Suppressor macrophage treated with lipopolysaccharide for 4 hours (primary cell): Measurements from ENCODE around the gene ITPKC.
"Not testable (repeated sequence)": the region's sequence is repeated elsewhere in the genome, so short reads cannot be mapped to it uniquely, and the experiment has no call there.

ENCODE experiments used
- DNase-seq: peaks from one replicate; pipeline ENCODE4 v3.0.0-alpha.2; 2020

The ITPKC gene

DNA sequence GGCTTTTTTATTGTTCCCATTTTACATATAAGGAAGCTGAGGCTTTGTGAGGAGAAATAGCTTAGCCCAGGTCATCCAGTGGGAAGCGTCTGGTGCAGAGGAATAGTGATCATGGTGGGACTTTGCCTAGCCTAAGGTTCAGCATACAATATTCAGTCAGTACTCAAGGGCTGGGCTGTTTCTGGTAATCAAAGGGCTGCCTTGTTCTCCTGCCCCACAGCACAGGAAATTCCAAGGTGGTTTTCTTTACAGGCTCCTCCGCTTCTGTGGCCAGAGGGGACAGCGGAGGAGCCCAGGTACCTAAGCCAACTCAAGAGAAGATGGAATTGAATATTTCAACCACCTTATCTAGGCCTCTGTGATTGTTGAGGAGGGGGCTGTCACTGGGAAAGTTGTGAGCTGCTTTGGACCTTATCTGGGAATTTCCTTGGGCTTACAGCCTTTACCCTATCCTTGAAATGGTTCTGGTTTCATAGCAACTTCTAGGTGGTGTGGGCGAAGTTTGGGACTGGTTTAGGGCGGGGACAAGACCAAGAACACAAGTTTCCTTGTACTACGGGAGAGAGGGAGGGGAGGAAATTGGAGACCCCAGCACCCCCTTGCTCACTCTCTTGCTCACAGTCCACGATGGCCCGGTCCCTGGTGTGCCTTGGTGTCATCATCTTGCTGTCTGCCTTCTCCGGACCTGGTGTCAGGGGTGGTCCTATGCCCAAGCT lies 58.2 kb downstream of the ITPKC start, which contains the start of gene MIA:
TSS of gene MIA (plus strand) at position 606 of the 716 bp plus-strand sequence. CDS start at position 628, 22 bp downstream.
- no peak for DNase-seq

- DNase-seq, result no peak
Observed at GRCh38 chr19:40775632-40776022, 58.7 kb downstream of the ITPKC start.

- DNase-seq, result no peak
Observed at GRCh38 chr19:40776364-40776763, 59.5 kb downstream of the ITPKC start.

DNA sequence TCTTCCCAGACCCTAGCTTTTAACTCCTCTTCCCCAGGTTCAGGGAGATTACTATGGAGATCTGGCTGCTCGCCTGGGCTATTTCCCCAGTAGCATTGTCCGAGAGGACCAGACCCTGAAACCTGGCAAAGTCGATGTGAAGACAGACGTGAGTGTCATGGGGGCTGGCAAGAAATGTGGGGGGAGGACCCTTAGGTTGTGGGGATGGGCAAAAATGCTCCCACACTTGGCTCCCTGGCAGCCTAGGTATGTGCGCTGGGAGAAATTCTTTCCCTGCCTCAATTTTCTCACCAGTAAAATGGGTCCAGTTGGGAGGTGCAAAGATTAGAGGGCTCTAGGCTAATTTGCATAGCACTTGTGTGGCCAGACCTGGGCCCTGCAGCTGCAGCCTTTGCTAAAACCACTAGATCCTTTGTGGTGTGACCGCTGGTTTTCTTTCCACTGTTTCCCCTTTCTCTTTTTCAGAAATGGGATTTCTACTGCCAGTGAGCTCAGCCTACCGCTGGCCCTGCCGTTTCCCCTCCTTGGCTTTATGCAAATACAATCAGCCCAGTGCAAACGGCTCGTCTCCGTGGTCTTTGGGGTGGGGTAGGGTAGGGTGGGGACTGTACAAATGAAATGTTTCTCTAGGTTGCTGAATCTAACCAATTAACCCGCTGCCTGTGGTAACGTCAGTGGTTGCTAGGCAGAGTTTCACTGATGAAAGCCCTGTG lies 60.2 kb downstream of the ITPKC start:
- DNase-seq, result peak; percentile 97

- DNase-seq, result no peak
Observed at GRCh38 chr19:40777645-40777936, 60.7 kb downstream of the ITPKC start.

- peak; percentile 100 for DNase-seq
Observed at GRCh38 chr19:40777937-40778705, 61.2 kb downstream of the ITPKC start, which contains the start of gene RAB4B. RAB4B (plus strand) TSS chr19:40778247; CDS start chr19:40778376, 129 bp downstream.

DNA sequence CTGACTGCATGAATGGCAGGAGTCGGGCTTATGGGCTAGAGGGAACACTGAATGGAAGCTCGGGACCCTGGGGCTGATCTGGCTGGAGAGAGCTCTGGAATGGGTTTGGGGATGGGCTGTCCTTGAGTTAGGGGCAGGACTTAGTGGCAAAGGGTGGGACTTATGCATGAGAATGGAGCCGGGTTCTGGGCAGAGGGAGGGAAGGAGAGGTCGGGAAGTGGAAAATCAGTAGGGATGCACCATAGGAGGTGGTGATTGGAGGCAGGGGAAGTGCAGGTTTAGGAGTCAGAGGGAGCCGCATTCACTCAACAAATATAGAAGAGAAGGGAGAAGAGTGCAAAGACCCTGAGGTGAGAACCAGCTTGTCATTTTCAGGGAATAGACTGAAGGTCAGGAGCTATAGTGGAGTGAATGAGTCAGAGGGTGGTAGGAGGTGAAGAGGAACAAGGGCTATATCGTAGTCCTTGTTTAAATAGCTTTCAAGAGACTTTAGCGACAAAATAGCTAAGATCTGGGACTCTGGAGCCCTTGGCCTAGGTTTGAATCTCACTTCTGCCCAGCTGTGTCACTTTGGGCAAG lies 61.9 kb downstream of the ITPKC start:
- DNase-seq, result peak; percentile 61

DNA sequence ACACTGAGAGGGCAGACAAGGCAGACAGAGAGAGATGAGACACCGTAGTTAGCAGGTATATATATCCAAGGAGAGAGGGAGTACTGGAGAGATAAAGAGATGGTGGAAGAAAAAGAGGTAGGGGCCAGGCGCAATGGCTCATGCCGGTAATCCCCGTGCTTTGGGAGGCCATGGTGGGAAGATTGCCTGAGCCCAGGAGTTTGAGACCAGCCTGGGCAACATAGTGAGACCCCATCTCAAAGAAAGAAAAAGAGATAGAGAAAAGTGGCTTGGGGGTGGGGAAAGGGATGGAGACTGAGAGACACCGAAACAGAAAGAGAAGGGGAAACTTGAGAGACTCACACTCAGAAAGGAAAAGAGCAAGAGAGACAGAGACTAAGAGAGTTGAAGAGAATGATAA lies 63.7 kb downstream of the ITPKC start:
- no peak for DNase-seq

DNA sequence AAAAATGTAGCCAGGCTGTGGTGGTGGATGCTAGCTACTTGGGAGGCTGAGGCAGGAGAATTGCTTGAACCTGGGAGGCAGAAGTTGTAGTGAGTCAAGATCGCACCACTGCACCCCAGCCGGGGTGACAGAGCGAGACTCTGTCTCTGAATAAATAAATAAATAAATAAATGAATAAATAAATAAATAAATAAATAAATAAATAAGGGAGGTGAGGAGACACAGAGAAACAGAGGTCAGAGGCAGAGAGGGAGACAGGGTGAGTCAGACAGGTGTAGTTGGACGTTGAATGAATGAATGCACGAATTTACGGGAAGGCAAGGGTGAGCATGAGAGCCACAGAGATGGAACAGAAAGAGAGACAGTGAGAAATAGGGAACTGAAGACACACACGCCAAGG lies 64.2 kb downstream of the ITPKC start:
- DNase-seq, result no peak

DNA sequence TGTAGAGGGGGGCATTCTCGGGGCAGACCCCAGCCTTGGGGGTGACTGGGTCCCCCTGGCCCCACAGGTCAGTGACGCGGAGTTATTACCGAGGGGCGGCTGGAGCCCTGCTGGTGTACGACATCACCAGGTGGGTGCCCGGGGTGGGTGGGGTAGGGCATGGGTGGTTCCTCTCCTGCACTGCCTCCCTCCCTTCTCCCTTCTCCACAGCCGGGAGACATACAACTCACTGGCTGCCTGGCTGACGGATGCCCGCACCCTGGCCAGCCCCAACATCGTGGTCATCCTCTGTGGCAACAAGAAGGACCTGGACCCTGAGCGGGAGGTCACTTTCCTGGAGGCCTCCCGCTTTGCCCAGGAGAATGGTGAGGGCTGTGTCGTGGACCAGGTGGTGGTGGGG lies 66.8 kb downstream of the ITPKC start:
- no peak for DNase-seq

- DNase-seq, result not testable (repeated sequence)
Observed at GRCh38 chr19:40784146-40784545, 67.2 kb downstream of the ITPKC start.

- DNase-seq, result no peak
Observed at GRCh38 chr19:40785526-40785925, 68.6 kb downstream of the ITPKC start.

DNA sequence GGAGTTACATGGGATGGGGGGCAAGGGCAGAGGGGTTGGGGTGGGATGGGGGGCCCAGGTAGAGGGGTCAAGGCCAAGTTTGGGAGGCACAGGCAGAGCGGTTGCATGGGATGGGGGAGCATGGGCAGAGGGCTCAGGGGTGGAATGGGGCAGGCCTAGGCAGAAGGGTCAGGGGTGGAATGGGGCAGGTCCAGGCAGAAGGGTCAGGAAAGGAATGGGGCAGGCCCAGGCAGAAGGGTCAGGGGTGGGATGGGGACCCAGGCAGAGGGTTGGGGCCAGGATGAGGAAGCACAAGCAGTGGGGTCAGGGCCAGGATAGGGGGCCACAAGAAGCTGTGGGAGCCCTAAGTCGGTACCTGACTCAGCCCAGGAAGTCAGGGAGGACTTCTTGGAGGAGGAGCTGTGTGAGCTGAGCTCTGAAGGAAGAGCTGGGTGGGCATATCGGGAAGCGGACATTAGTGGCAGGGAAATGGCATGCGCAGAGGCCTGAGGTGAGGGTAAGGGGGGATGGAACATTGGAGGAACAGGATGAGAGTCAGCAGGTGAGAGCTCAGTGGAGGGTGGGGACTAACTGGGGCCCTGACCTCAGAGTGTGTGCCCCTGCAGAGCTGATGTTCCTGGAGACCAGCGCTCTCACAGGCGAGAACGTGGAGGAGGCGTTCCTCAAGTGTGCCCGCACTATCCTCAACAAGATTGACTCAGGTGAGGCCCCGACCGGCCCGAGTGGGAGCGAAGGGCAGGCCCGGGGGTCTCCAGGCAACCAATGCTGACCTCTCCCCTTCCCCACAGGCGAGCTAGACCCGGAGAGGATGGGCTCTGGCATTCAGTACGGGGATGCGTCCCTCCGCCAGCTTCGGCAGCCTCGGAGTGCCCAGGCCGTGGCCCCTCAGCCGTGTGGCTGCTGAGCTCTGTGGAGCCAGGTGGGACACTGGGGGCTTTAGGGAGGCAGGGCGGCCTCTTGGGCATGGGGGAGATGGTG lies 69.4 kb downstream of the ITPKC start:
- no peak for DNase-seq
